SK-N-SH (cell line): ENCODE data around the gene CNOT11. TPM values are rescaled to one million over a fixed set of nuclear protein-coding genes. Genes with fewer than 3 reads are reported as not detected.
"Not testable (repeated sequence)": the region's sequence is repeated elsewhere in the genome, so short reads cannot be mapped to it uniquely, and the experiment has no call there.

Experiments used
- CTCF ChIA-PET: fragments of 300-600, 350-600 bp; formaldehyde crosslinking; extraction: SDS; loops from one replicate; lab custom pipeline; 2021; lab: Yijun Ruan, JAX
- POLR2A ChIA-PET: fragments of 350-600 bp; sonication (Branson Sonifier 250); formaldehyde crosslinking; extraction: SDS; loops from one replicate; lab custom pipeline; 2020; ENCODE audit warnings: antibody characterized with exemption, inconsistent platforms; lab: Yijun Ruan, JAX
- DNase-seq: peaks from one replicate; pipeline ENCODE4 v3.0.0; 2012
- H2AFZ ChIP-seq: fragments of 200-600 bp; sonication (generic); 2 replicates; pipeline ENCODE4 v1.8.1; 2016; ENCODE audit warnings: antibody characterized with exemption, mild to moderate bottlenecking, low read depth
- H3F3A ChIP-seq: fragments of 200-600 bp; sonication (generic); replicated peaks from 2 replicates; pipeline ENCODE3; 2016; ENCODE audit warnings: antibody characterized with exemption, mild to moderate bottlenecking; ENCODE audit not compliant: insufficient read depth
- H3K27ac ChIP-seq, 2 experiments: fragments of 200-500 bp in 1 of 2; fragments of 200-600 bp in 1 of 2; sonication (Bioruptor generic) in 1 of 2; sonication (generic), shearing (Covaris generic) in 1 of 2; 2 replicates each; pipeline versions ENCODE4 v1.5.1 to v1.6.1; 2014 to 2016; ENCODE audit warnings: low read depth in 2 of 2, inconsistent platforms in 1 of 2, low read length in 1 of 2, mild to moderate bottlenecking in 1 of 2, mixed read lengths in 1 of 2
- H3K27me3 ChIP-seq: fragments of 200-600 bp; sonication (generic), shearing (Covaris generic); 2 replicates; pipeline ENCODE4 v1.6.1; 2016; ENCODE audit warnings: mixed run types; ENCODE audit not compliant: insufficient read depth
- H3K36me3 ChIP-seq, 2 experiments: fragments of 200-500 bp in 1 of 2; fragments of 200-600 bp in 1 of 2; sonication (Bioruptor generic) in 1 of 2; sonication (generic) in 1 of 2; replicated peaks in 1 of 2; 2 replicates each; pipeline versions ENCODE3 to v1.5.1; 2014 to 2016; ENCODE audit warnings: low read length in 1 of 2, mild to moderate bottlenecking in 1 of 2; ENCODE audit not compliant: insufficient read depth in 2 of 2, control insufficient read depth in 1 of 2
- H3K4me1 ChIP-seq, 2 experiments: fragments of 200-500 bp in 1 of 2; fragments of 200-600 bp in 1 of 2; sonication (Bioruptor generic) in 1 of 2; sonication (generic), shearing (Covaris generic) in 1 of 2; 2 replicates each; pipeline versions ENCODE4 v1.5.1 to v1.6.1; 2014 to 2016; ENCODE audit warnings: low read depth in 1 of 2, low read length in 1 of 2, mixed run types in 1 of 2; ENCODE audit not compliant: insufficient read depth in 2 of 2, control insufficient read depth in 1 of 2
- H3K4me2 ChIP-seq: fragments of 200-600 bp; sonication (generic), shearing (Covaris generic); 2 replicates; pipeline ENCODE4 v1.6.1; 2017; ENCODE audit warnings: mixed run types
- H3K4me3 ChIP-seq, 2 experiments: fragments of 200-500 bp in 1 of 2; fragments of 200-600 bp in 1 of 2; sonication (Bioruptor generic) in 1 of 2; sonication (generic), shearing (Covaris generic) in 1 of 2; 2 replicates each; pipeline versions ENCODE4 v1.5.1 to v1.8.1; 2014 to 2016; ENCODE audit warnings: low read depth in 2 of 2, inconsistent platforms in 1 of 2, low read length in 1 of 2, mild to moderate bottlenecking in 1 of 2, mixed read lengths in 1 of 2, moderate library complexity in 1 of 2
- H3K79me2 ChIP-seq: fragments of 200-600 bp; sonication (generic); 2 replicates; pipeline ENCODE4 v1.8.1; 2017; ENCODE audit warnings: mild to moderate bottlenecking; ENCODE audit not compliant: insufficient read depth
- H3K9ac ChIP-seq: fragments of 200-600 bp; sonication (generic); 2 replicates; pipeline ENCODE4 v1.6.1; 2017; ENCODE audit warnings: mixed run types
- H3K9me2 ChIP-seq: fragments of 200-600 bp; sonication (generic); 2 replicates; pipeline ENCODE4 v1.6.1; 2017; ENCODE audit warnings: mixed run types
- H3K9me3 ChIP-seq: fragments of 200-600 bp; sonication (generic); 2 replicates; pipeline ENCODE4 v1.6.1; 2017; ENCODE audit warnings: mixed run types, mild to moderate bottlenecking, moderate library complexity
- H4K20me1 ChIP-seq: fragments of 200-600 bp; sonication (generic); 2 replicates; pipeline ENCODE4 v1.6.1; 2017; ENCODE audit warnings: mild to moderate bottlenecking, mixed run types; ENCODE audit not compliant: insufficient read depth
- FOXM1 ChIP-seq: IDR thresholded peaks from 2 replicates; pipeline ENCODE4 v1.4.0; 2012; ENCODE audit warnings: low read depth, mild to moderate bottlenecking
- MEF2A ChIP-seq: IDR thresholded peaks from 2 replicates; pipeline ENCODE4 v1.4.0; 2012; ENCODE audit warnings: low read depth, borderline replicate concordance
- RAD21 ChIP-seq: IDR thresholded peaks from 2 replicates; pipeline ENCODE4 v1.6.1; 2012; ENCODE audit warnings: mild to moderate bottlenecking, low read length
- TAF1 ChIP-seq: IDR thresholded peaks from 2 replicates; pipeline ENCODE4 v1.6.1; 2012; ENCODE audit warnings: low read depth, mild to moderate bottlenecking, low read length, moderate library complexity, borderline replicate concordance
- WGBS: methylation state at CpG from one replicate; pipeline ENCODE4 v1.1.6; 2017; ENCODE audit warnings: low lambda C conversion rate; 5-methylcytosine and 5-hydroxymethylcytosine counted together
- polyA plus RNA-seq, 3 experiments: library from polyadenylated mRNA; depleted of rRNA; stranded (reverse); fragments of >200 nt; gene quantifications; 2 replicates each; pipeline ENCODE4 v1.2.3, GENCODE V29; 2012
- small RNA-seq, 7 experiments: library from RNA; depleted of rRNA; stranded (forward); fragments of <200 nt; gene quantifications; one replicate each; pipeline ENCODE3, GENCODE V24; 2012

CNOT11 gene
- polyA plus RNA-seq, 1 of the 3 experiments (the other 2 are of a cell fraction): 38.4 TPM

DNA sequence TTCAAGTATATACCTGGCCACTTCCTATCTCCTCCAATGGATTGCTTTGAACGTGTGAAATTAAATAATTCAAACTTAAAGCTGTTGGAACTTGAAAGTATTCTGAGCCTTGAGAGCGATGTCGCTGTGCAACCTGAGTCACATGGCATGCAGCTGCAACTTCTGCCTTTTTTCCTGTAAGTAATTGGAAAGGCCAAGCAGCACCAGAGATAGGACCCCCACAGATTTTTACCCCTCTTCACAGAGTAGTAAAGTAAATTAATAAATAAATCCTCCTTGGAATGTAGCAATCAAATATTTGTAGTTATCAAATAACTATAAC is 59.0 kb downstream of the CNOT11 start (continued):
- TF ChIP-seq TAF1 (no peak), FOXM1 (no peak), RAD21 (no peak), MEF2A (no peak)
- TF ChIP-seq, all 33 proteins: peak for 0

DNA sequence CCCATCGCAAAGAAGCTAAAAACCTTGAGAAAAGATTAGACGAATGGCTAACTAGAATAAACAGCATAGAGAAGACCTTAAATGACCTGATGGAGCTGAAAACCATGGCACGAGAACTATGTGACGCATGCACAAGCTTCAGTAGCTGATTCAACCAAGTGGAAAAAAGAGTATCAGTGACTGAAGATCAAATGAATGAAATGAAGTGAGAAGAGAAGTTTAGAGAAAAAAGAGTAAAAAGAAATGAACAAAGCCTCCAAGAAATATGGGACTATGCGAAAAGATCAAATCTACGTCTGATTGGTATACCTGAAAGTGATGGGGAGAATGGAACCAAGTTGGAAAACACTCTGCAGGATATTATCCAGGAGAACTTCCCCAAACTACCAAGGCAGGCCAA is 63.9 kb downstream of the CNOT11 start:
- CTCF ChIA-PET: interaction anchor here (0.8 kb wide), 1 partner anchor 20 kb away, joined by 3 read pairs; no protein-coding TSS in a partner anchor
- H3K27me3 ChIP-seq, H2AFZ ChIP-seq, H3K9me3 ChIP-seq, H3K9me2 ChIP-seq, DNase-seq, H3K4me3 ChIP-seq, POLR2A ChIA-PET, H3K79me2 ChIP-seq, H3K9ac ChIP-seq, H3K4me2 ChIP-seq, H3K36me3 ChIP-seq, H4K20me1 ChIP-seq, H3F3A ChIP-seq, H3K27ac ChIP-seq, H3K4me1 ChIP-seq: not testable (repeated sequence)
- WGBS: 88% methylated on average over 6 of the region's 6 CpGs

Small RNA genes lying within 50 kb of the gene (small RNA-seq; reads per million reads assigned to genes)
- gene MIR5696: 0 to 5.7 (median 2.1) reads per million in 7 experiments
- gene SNORD89: 0 to 8.3 (median 2.4) reads per million in 7 experiments

Other genes starting within 250 kb of the CNOT11 start
- 5.3 and 7.0 TPM in 2 replicates for gene TBC1D8, start 101.5 kb upstream of the CNOT11 start, polyA plus RNA-seq (2012; rRNA removed)
- 15.3 and 22.9 TPM in 2 replicates for gene RNF149, start 55.8 kb downstream of the CNOT11 start, polyA plus RNA-seq (2012; rRNA removed)
- gene CREG2, start 134.6 kb downstream of the CNOT11 start, polyA plus RNA-seq (2012; rRNA removed): 1.1 and 1.4 TPM in 2 replicates
- 0.07 and 0.11 TPM in 2 replicates for gene RFX8, start 222.2 kb downstream of the CNOT11 start, polyA plus RNA-seq (2012; rRNA removed)